Psoas muscle (tissue), 8 donors: ENCODE data around the gene ABCC3. TPM values are rescaled to one million over a fixed set of nuclear protein-coding genes. Genes with fewer than 3 reads are reported as not detected.

Experiments used
- ATAC-seq, 4 donors: fragments of 200-7000 bp; cut with Tn5 transposase; one replicate each; pipeline ENCODE4 v1.9.1; 2020; ENCODE audit warnings: moderate library complexity in 3 of 4, mild to moderate bottlenecking in 2 of 4
- DNase-seq, 2 donors: peaks; one replicate each; pipeline ENCODE4 v3.0.0-alpha.2; 2020
- H3K27ac ChIP-seq: fragments of 200-600 bp; one replicate; pipeline ENCODE4 v1.8.0; 2022
- H3K27me3 ChIP-seq, 3 donors: fragments of 200-600 bp in 1 of 3; one replicate each; pipeline versions ENCODE4 v1.6.1 to v1.8.0; 2013 to 2022; ENCODE audit warnings: low read length in 2 of 3, mild to moderate bottlenecking in 2 of 3, moderate library complexity in 1 of 3; ENCODE audit not compliant: insufficient read depth in 3 of 3
- H3K36me3 ChIP-seq, 2 donors: fragments of 200-600 bp in 1 of 2; one replicate each; pipeline versions ENCODE4 v1.6.1 to v1.8.0; 2013 to 2022; ENCODE audit warnings: low read depth in 1 of 2, mild to moderate bottlenecking in 1 of 2, moderate library complexity in 1 of 2; ENCODE audit not compliant: insufficient read depth in 1 of 2
- H3K4me1 ChIP-seq: fragments of 200-600 bp; one replicate; pipeline ENCODE4 v1.8.0; 2022
- H3K4me3 ChIP-seq: fragments of 200-600 bp; one replicate; pipeline ENCODE4 v1.8.0; 2022; ENCODE audit warnings: mild to moderate bottlenecking
- H3K9me3 ChIP-seq: fragments of 200-600 bp; one replicate; pipeline ENCODE4 v1.8.0; 2022
- CTCF ChIP-seq: fragments of 200-600 bp; IDR thresholded peaks from one replicate; pipeline ENCODE4 v1.8.0; 2022; ENCODE audit warnings: antibody characterized with exemption
- WGBS, 3 donors: extraction: QIAGEN DNeasy Blood & Tissue Kit; methylation state at CpG; one replicate each; pipeline versions ENCODE4 v1.1.6 to v1.1.7; 2013; 5-methylcytosine and 5-hydroxymethylcytosine counted together
- intact Hi-C, 2 donors: fragments of 100-400 bp; cut with DNase I; formaldehyde crosslinking; loops; one replicate each; pipeline versions ENCODE4 v1.11.0 to v1.14.2; 2022
- polyA plus RNA-seq, 3 donors: library from polyadenylated mRNA; stranded (reverse); fragments of 200-250 nt; gene quantifications; one replicate each; pipeline ENCODE4 v1.2.3, GENCODE V29; 2013
- total RNA-seq, 4 donors: library from RNA; stranded (reverse); fragmentation: NEBNext Ultra II Directional in 2 of 4; extraction: Animal tissue kit (Norgen Biotek cat#: 25700) in 2 of 4; gene quantifications; one replicate each; pipeline versions ENCODE4 v1.2.1 to v1.2.4, GENCODE V29; 2021 to 2023
- donor health status: healthy with polysubstance abuse.
- donor health status: DM: no; HTN: no; CAD: no; lungs with moderate emphysema.
- donor health status: Bipolar disorder and iron deficiency.
- donor health status: healthy.
- donor health status: DM: yes; HTN: yes; CAD: no.
- donor health status: DM: no; HTN: no; CAD: no.
- donor health status: DM: no; HTN: no; CAD: no.
- donor health status: DM: yes; HTN: yes; CAD: no.

Gene ABCC3
- total and polyA plus RNA-seq, 7 donors, result 0.36 to 1.6 (median 0.61) TPM

- Histone ChIP-seq H3K4me1 (peaks cover 18% of the 10 kb centered on the region), H3K27me3 (no peaks in the 10 kb centered on the region), H3K27ac (no peak overlapping the region), H3K4me3 (no peak overlapping the region), H3K36me3 (no peaks in the 10 kb centered on the region), H3K9me3 (peaks cover 5% of the 10 kb centered on the region)
- ATAC-seq (no peak), DNase-seq (no peak)
- intact Hi-C loops, result no loop called here
- TF ChIP-seq CTCF, result no peak
- WGBS, 3 donors, result 91 to 94% (median 93%) methylated on average over 7 of the region's 7 CpGs
Observed at GRCh38 chr17:50657054-50657453, 22.4 kb downstream of the ABCC3 start.

GRCh38 chr17:50657627-50658026 is 22.9 kb downstream of the ABCC3 start:
- Histone ChIP-seq H3K36me3 (no peaks in the 10 kb centered on the region), H3K9me3 (peaks cover 3% of the 10 kb centered on the region), H3K4me3 (no peak overlapping the region), H3K27me3 (no peaks in the 10 kb centered on the region), H3K27ac (no peak overlapping the region), H3K4me1 (peaks cover 21% of the 10 kb centered on the region)
- no peak for ATAC-seq
- DNase-seq, result no peak
- WGBS, 3 donors, result 87 to 93% (median 90%) methylated on average over 7 of the region's 7 CpGs
- intact Hi-C loops, result no loop called here
- TF ChIP-seq CTCF, result no peak

GRCh38 chr17:50658616-50659015 is 23.9 kb downstream of the ABCC3 start:
- DNase-seq, result no peak
- intact Hi-C loops, result no loop called here
- Histone ChIP-seq H3K4me1 (peaks cover 21% of the 10 kb centered on the region), H3K36me3 (no peaks in the 10 kb centered on the region), H3K9me3 (no peaks in the 10 kb centered on the region), H3K27me3 (no peaks in the 10 kb centered on the region), H3K4me3 (no peak overlapping the region), H3K27ac (no peak overlapping the region)
- 61 to 80% (median 65%) methylated on average over 6 of the region's 6 CpGs for WGBS, 3 donors
- ATAC-seq, result no peak
- no peak for TF ChIP-seq CTCF

GRCh38 chr17:50659179-50659578 is 24.5 kb downstream of the ABCC3 start:
- no peak overlapping the region for H3K27ac ChIP-seq
- H3K9me3 ChIP-seq, result no peaks in the 10 kb centered on the region
- intact Hi-C loops, result no loop called here
- DNase-seq, result no peak
- ATAC-seq, result no peak
- H3K36me3 ChIP-seq, result no peaks in the 10 kb centered on the region
- no peak overlapping the region for H3K4me3 ChIP-seq
- 69 to 73% (median 71%) methylated on average over 9 to 10 of the region's 10 CpGs for WGBS, 3 donors
- no peak for TF ChIP-seq CTCF
- no peaks in the 10 kb centered on the region for H3K27me3 ChIP-seq
- H3K4me1 ChIP-seq, result peaks cover 21% of the 10 kb centered on the region
